Mesothelial cell of epicardium (in vitro differentiated cells): ENCODE data around the gene DTWD2. TPM values are rescaled to one million over a fixed set of nuclear protein-coding genes. Genes with fewer than 3 reads are reported as not detected.
"Not testable (repeated sequence)": the region's sequence is repeated elsewhere in the genome, so short reads cannot be mapped to it uniquely, and the experiment has no call there.

Source experiments
- DNase-seq, 2 experiments: peaks; one replicate each; pipeline ENCODE4 v3.0.0; 2021; ENCODE audit warnings: low spot score in 2 of 2; ENCODE audit not compliant: unreplicated experiment in 2 of 2
- H3K27ac Mint-ChIP-seq: 2 replicates; pipeline ENCODE4 v1.8.0; 2021; ENCODE audit warnings: mixed read lengths
- H3K27me3 Mint-ChIP-seq: 2 replicates; pipeline ENCODE4 v1.8.0; 2021; ENCODE audit warnings: low read depth, mixed read lengths
- H3K36me3 Mint-ChIP-seq: 2 replicates; pipeline ENCODE4 v1.8.0; 2021; ENCODE audit warnings: mixed read lengths
- H3K4me1 Mint-ChIP-seq: 2 replicates; pipeline ENCODE4 v1.8.0; 2021; ENCODE audit warnings: mixed read lengths
- H3K4me3 Mint-ChIP-seq: 2 replicates; pipeline ENCODE4 v1.8.0; 2021; ENCODE audit warnings: mild to moderate bottlenecking, moderate library complexity, mixed read lengths
- H3K9me3 Mint-ChIP-seq: 2 replicates; pipeline ENCODE4 v1.8.0; 2021; ENCODE audit warnings: mixed read lengths
- total RNA-seq: library from RNA; stranded (reverse); gene quantifications from 3 replicates; pipeline ENCODE4 v1.2.1, GENCODE V29; 2021
- TF ChIP-seq, protein P1 (sequence below): fragments of 200-600 bp; sonication (generic); IDR thresholded peaks from one replicate; pipeline ENCODE4 v1.5.0; 2021; ENCODE audit warnings: antibody characterized with exemption; ENCODE audit not compliant: unreplicated experiment

The DTWD2 gene
- total RNA-seq, 1 donor from 2014 or later: 9.1 TPM

DNA sequence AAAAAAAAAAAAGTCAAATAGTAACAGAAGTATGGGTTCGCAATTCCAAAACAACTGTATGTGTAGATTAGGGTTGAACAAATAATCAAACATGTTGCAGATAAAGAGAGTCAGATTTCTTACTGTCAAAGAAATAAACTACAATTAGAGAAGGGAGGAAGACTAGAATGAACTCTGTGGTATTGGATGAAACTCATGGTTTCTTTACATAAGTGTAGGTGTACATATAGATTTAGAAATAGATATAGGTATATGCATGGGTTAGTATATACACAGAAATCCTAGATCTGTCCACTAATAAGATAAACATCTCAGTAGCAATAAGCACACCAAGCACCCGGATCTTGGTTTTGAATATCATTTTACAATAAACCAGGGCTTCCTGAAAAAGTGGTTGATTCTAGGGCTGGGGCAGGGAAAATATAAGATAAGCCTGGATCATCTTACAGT, 21.3 kb downstream of the DTWD2 start:
- TF ChIP-seq, protein P1, sequence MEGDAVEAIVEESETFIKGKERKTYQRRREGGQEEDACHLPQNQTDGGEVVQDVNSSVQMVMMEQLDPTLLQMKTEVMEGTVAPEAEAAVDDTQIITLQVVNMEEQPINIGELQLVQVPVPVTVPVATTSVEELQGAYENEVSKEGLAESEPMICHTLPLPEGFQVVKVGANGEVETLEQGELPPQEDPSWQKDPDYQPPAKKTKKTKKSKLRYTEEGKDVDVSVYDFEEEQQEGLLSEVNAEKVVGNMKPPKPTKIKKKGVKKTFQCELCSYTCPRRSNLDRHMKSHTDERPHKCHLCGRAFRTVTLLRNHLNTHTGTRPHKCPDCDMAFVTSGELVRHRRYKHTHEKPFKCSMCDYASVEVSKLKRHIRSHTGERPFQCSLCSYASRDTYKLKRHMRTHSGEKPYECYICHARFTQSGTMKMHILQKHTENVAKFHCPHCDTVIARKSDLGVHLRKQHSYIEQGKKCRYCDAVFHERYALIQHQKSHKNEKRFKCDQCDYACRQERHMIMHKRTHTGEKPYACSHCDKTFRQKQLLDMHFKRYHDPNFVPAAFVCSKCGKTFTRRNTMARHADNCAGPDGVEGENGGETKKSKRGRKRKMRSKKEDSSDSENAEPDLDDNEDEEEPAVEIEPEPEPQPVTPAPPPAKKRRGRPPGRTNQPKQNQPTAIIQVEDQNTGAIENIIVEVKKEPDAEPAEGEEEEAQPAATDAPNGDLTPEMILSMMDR: no peak
- no peaks in the 10 kb centered on the region for H3K27me3 Mint-ChIP-seq
- H3K4me1 Mint-ChIP-seq: no peaks in the 10 kb centered on the region
- no peak for DNase-seq
- no peak overlapping the region for H3K27ac Mint-ChIP-seq
- H3K9me3 Mint-ChIP-seq: peaks cover 24% of the 10 kb centered on the region
- peaks cover 22% of the 10 kb centered on the region for H3K36me3 Mint-ChIP-seq
- no peak overlapping the region for H3K4me3 Mint-ChIP-seq

DNA sequence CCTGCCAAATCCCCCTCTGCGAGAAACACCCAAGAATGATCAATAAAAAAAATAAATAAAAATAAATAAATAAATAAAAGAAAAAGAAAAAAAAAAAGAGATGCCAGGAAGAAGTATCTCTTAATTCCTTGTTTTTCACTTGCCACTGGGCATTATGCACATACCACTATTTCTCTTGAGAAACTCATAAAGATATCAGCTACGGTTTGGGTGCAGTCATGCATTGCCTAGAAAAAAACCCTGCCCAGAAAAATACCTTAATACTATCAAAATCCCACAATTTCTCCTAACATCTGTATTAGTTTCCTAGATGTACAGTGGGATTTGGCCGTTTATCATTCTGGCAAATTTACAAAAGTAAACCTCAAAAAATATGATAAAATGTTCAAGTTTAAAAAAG, 22.5 kb downstream of the DTWD2 start:
- TF ChIP-seq, protein P1: no peak
- no peak for DNase-seq
- H3K4me3 Mint-ChIP-seq: no peak overlapping the region
- H3K36me3 Mint-ChIP-seq: peaks cover 15% of the 10 kb centered on the region
- peaks cover 13% of the 10 kb centered on the region for H3K9me3 Mint-ChIP-seq
- no peaks in the 10 kb centered on the region for H3K4me1 Mint-ChIP-seq
- H3K27ac Mint-ChIP-seq: no peak overlapping the region
- no peaks in the 10 kb centered on the region for H3K27me3 Mint-ChIP-seq

DNA sequence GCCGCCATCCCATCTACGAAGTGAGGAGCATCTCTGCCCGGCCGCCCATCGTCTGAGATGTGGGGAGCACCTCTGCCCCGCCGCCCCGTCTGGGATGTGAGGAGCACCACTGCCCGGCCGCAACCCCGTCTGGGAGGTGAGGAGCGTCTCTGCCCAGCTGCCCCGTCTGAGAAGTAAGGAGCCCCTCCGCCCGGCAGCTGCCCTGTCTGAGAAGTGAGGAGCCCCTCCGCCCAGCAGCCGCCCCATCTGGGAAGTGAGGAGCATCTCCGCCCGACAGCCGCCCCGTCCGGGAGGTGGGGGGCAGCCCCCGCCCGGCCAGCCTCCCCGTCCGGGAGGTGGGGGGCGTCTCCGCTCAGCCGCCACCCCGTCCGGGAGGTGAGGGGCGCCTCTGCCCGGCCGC, 23.4 kb downstream of the DTWD2 start:
- peaks cover 21% of the 10 kb centered on the region for H3K36me3 Mint-ChIP-seq
- peaks cover 16% of the 10 kb centered on the region for H3K9me3 Mint-ChIP-seq
- DNase-seq, H3K27me3 Mint-ChIP-seq, H3K27ac Mint-ChIP-seq, H3K4me1 Mint-ChIP-seq, H3K4me3 Mint-ChIP-seq: not testable (repeated sequence)

DNA sequence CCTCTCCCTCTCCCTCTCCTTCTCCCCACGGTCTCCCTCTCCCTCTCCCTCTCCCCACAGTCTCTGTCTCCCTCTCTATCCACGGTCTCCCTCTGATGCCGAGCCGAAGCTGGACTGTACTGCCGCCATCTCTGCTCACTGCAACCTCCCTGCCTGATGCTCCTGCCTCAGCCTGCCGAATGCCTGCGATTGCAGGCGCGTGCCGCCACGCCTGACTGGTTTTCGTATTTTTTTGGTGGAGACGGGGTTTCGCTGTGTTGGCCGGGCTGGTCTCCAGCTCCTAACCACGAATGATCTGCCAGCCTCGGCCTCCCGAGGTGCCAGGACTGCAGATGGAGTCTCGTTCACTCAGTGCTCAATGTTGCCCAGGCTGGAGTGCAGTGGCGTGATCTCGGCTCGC, 24.0 kb downstream of the DTWD2 start:
- H3K4me3 Mint-ChIP-seq, H3K4me1 Mint-ChIP-seq, H3K27ac Mint-ChIP-seq, H3K27me3 Mint-ChIP-seq, DNase-seq: not testable (repeated sequence)
- H3K9me3 Mint-ChIP-seq: peaks cover 19% of the 10 kb centered on the region
- H3K36me3 Mint-ChIP-seq: peaks cover 24% of the 10 kb centered on the region

DNA sequence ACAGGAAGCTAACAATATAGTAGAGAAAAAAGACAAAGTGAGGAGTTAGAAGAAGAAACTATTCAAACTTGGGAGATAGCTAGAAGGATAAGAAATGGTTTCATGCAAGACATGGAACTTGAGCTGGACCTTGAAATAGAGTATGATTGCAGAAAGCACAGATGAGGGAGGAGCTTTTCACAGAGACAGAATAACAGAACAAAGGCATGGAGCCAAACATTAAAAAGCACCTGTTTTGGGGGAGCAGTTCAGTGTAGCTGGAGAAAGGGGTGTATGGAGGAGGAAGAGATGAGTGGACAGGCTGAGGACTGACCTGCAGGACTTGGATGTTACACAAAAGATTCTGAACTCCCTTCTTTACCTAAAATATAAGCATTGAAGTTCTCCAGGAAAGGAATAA, 25.2 kb downstream of the DTWD2 start:
- Mint-ChIP-seq H3K36me3 (peaks cover 26% of the 10 kb centered on the region), H3K9me3 (peaks cover 23% of the 10 kb centered on the region), H3K4me3 (no peak overlapping the region), H3K27me3 (no peaks in the 10 kb centered on the region), H3K4me1 (no peaks in the 10 kb centered on the region), H3K27ac (no peak overlapping the region)
- DNase-seq: no peak
- TF ChIP-seq, protein P1: no peak

DNA sequence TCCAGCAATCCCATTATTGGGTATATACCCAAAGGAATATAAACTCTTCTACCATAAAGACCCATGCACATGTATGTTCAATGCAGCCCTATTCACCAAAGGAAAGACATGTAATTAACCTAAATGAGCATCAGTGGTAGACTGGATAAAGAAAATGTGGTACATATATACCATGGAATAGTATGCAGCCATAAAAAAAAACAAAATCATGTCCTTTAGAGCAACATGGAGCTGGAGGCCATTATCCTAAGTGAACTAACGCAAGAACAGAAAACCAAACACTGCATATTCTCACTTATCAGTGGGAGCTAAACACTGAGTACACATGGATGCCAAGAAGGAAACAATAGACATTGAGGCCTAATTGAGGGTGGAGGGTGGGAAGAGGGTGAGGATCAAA, 27.8 kb downstream of the DTWD2 start:
- Mint-ChIP-seq H3K36me3 (peaks cover 23% of the 10 kb centered on the region), H3K4me3 (no peak overlapping the region), H3K27ac (no peak overlapping the region), H3K27me3 (no peaks in the 10 kb centered on the region), H3K4me1 (no peaks in the 10 kb centered on the region), H3K9me3 (peaks cover 23% of the 10 kb centered on the region)
- DNase-seq: no peak
- TF ChIP-seq, protein P1: no peak

DNA sequence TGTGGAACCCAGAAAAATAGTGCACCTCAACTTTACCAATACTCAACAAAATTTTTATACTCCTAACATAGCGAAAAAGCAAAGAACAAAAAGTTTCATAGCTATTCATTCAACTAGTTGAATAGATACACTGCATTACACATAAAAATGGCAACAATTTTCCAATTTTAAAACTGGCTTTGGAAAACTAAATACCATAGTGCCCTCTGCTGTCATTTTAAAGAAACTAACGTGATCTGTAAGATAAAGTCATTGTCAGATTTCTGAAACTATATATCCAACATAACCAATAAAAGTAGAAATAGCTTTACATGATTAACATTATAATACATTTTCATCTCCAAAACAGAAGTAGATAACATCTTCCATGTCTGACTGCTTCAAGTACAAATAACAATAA, 31.6 kb downstream of the DTWD2 start:
- H3K9me3 Mint-ChIP-seq: peaks cover 21% of the 10 kb centered on the region
- DNase-seq: no peak
- peaks cover 7% of the 10 kb centered on the region for H3K27me3 Mint-ChIP-seq
- H3K36me3 Mint-ChIP-seq: peaks cover 18% of the 10 kb centered on the region
- no peak overlapping the region for H3K4me3 Mint-ChIP-seq
- peaks cover 4% of the 10 kb centered on the region for H3K4me1 Mint-ChIP-seq
- TF ChIP-seq, protein P1: peak; percentile 26
- H3K27ac Mint-ChIP-seq: no peak overlapping the region
